IMR-90 (cell line): ENCODE data around the gene NCR2. TPM values are rescaled to one million over a fixed set of nuclear protein-coding genes. Genes with fewer than 3 reads are reported as not detected.

Experiments
- ATAC-seq: fragments of 200-7000 bp; cut with Tn5 transposase; 2 replicates; pipeline ENCODE4 v1.9.1; 2020; ENCODE audit warnings: low read depth, mild to moderate bottlenecking, moderate library complexity
- BruUV-seq: library from RNA; stranded (reverse); fragments of 400-500 nt; replicated peaks from 2 replicates; lab custom pipeline; 2021; lab: Mats Ljungman, UMichigan
- CTCF ChIA-PET: fragments of 300-600 bp; formaldehyde crosslinking; extraction: SDS; loops from one replicate; lab custom pipeline; 2021; ENCODE audit warnings: antibody characterized with exemption; lab: Yijun Ruan, JAX
- POLR2A ChIA-PET: fragments of 300-600 bp; sonication (Branson Sonifier 250); formaldehyde crosslinking; loops from one replicate; lab custom pipeline; 2022; ENCODE audit warnings: antibody characterized with exemption; ENCODE audit not compliant: unreplicated experiment; lab: Charles Lee
- DNase-seq: peaks from one replicate; pipeline ENCODE4 v3.0.0; 2013
- H2AFZ ChIP-seq: replicated peaks from 2 replicates; pipeline ENCODE3; 2013; ENCODE audit warnings: low read length, mild to moderate bottlenecking; ENCODE audit not compliant: poor library complexity
- H2AK5ac ChIP-seq: 2 replicates; pipeline ENCODE4 v1.6.1; 2013; ENCODE audit warnings: low read depth, low read length, inconsistent platforms
- H2AK9ac ChIP-seq: replicated peaks from 2 replicates; pipeline ENCODE3; 2013; ENCODE audit warnings: mild to moderate bottlenecking, low read depth, low read length, moderate library complexity; ENCODE audit not compliant: poor library complexity
- H2BK120ac ChIP-seq: 2 replicates; pipeline ENCODE4 v1.6.1; 2013; ENCODE audit warnings: low read depth, low read length, inconsistent platforms
- H2BK15ac ChIP-seq: 3 replicates; pipeline ENCODE4 v1.6.1; 2013; ENCODE audit warnings: low read depth, low read length, inconsistent platforms
- H2BK20ac ChIP-seq: 2 replicates; pipeline ENCODE4 v1.6.1; 2013; ENCODE audit warnings: low read depth, mild to moderate bottlenecking, inconsistent platforms, low read length, moderate library complexity
- H2BK5ac ChIP-seq: 2 replicates; pipeline ENCODE4 v1.6.1; 2013; ENCODE audit warnings: mild to moderate bottlenecking, low read depth, low read length, inconsistent platforms; ENCODE audit not compliant: poor library complexity, severe bottlenecking
- H3K14ac ChIP-seq: replicated peaks from 2 replicates; pipeline ENCODE4 v1.6.1; 2013; ENCODE audit warnings: low read depth, low read length, inconsistent platforms
- H3K18ac ChIP-seq: 2 replicates; pipeline ENCODE4 v1.6.1; 2013; ENCODE audit warnings: low read depth, low read length, control low read depth
- H3K23ac ChIP-seq: 2 replicates; pipeline ENCODE4 v1.6.1; 2013; ENCODE audit warnings: low read depth, low read length, inconsistent platforms
- H3K27ac ChIP-seq: 2 replicates; pipeline ENCODE4 v1.5.1; 2013; ENCODE audit warnings: mild to moderate bottlenecking, control low read depth, low read length; ENCODE audit not compliant: insufficient read depth
- H3K27me3 ChIP-seq: 2 replicates; pipeline ENCODE4 v1.6.1; 2013; ENCODE audit warnings: low read length; ENCODE audit not compliant: control insufficient read depth, insufficient read depth
- H3K36me3 ChIP-seq: 2 replicates; pipeline ENCODE4 v1.6.1; 2013; ENCODE audit warnings: low read length, mixed read lengths; ENCODE audit not compliant: control insufficient read depth, insufficient read depth
- H3K4ac ChIP-seq: 2 replicates; pipeline ENCODE4 v1.6.1; 2013; ENCODE audit warnings: low read depth, low read length, inconsistent platforms
- H3K4me1 ChIP-seq: 2 replicates; pipeline ENCODE4 v1.6.1; 2013; ENCODE audit warnings: low read length, mixed read lengths; ENCODE audit not compliant: control insufficient read depth, insufficient read depth
- H3K4me2 ChIP-seq: 2 replicates; pipeline ENCODE4 v1.6.1; 2013; ENCODE audit warnings: low read depth, mild to moderate bottlenecking, control low read depth, low read length, moderate library complexity
- H3K4me3 ChIP-seq: 2 replicates; pipeline ENCODE4 v1.5.1; 2013; ENCODE audit warnings: low read depth, mild to moderate bottlenecking, control low read depth, low read length, moderate library complexity; ENCODE audit not compliant: insufficient read depth
- H3K56ac ChIP-seq: 2 replicates; pipeline ENCODE4 v1.6.1; 2013; ENCODE audit warnings: low read length, inconsistent platforms; ENCODE audit not compliant: insufficient read depth; ENCODE audit errors: extremely low read depth
- H3K79me1 ChIP-seq, 2 experiments: 2 replicates each; pipeline ENCODE4 v1.6.1; 2013; ENCODE audit warnings: low read length in 2 of 2, inconsistent platforms in 1 of 2, low read depth in 1 of 2
- H3K9ac ChIP-seq: 2 replicates; pipeline ENCODE4 v1.6.1; 2013; ENCODE audit warnings: low read depth, low read length, control low read depth
- H3K9me1 ChIP-seq: 2 replicates; pipeline ENCODE4 v1.6.1; 2013; ENCODE audit warnings: low read length, inconsistent platforms; ENCODE audit not compliant: insufficient read depth
- H3K9me3 ChIP-seq: 2 replicates; pipeline ENCODE4 v1.6.1; 2013; ENCODE audit warnings: low read length; ENCODE audit not compliant: control insufficient read depth, insufficient read depth
- H4K20me1 ChIP-seq: 2 replicates; pipeline ENCODE4 v1.6.1; 2013; ENCODE audit warnings: low read length, inconsistent platforms; ENCODE audit not compliant: insufficient read depth
- H4K5ac ChIP-seq: 2 replicates; pipeline ENCODE4 v1.6.1; 2013; ENCODE audit warnings: mild to moderate bottlenecking, low read depth, low read length, control low read depth
- H4K8ac ChIP-seq, 2 experiments: 2 replicates each; pipeline ENCODE4 v1.6.1; 2013; ENCODE audit warnings: low read depth in 2 of 2, low read length in 2 of 2, control low read depth in 1 of 2, inconsistent platforms in 1 of 2
- H4K91ac ChIP-seq: 2 replicates; pipeline ENCODE4 v1.6.1; 2013; ENCODE audit warnings: low read depth, low read length, inconsistent platforms; ENCODE audit not compliant: insufficient read depth
- CEBPB ChIP-seq: IDR thresholded peaks from 2 replicates; pipeline ENCODE4 v1.6.1; 2012; ENCODE audit warnings: low read depth, low read length, improper control_type of control experiment
- CHD1 ChIP-seq: IDR thresholded peaks from 2 replicates; pipeline ENCODE4 v1.6.1; 2012; ENCODE audit warnings: low read depth, low read length, improper control_type of control experiment
- ELK1 ChIP-seq: fragments of 150-350 bp; IDR thresholded peaks from 2 replicates; pipeline ENCODE4 v1.6.1; 2016; ENCODE audit warnings: low read depth, mild to moderate bottlenecking, low read length, moderate library complexity, borderline replicate concordance
- MAFK ChIP-seq: IDR thresholded peaks from 2 replicates; pipeline ENCODE4 v1.6.1; 2012; ENCODE audit warnings: low read depth, low read length, improper control_type of control experiment
- MXI1 ChIP-seq: IDR thresholded peaks from 2 replicates; pipeline ENCODE4 v1.6.1; 2012; ENCODE audit warnings: low read depth, mild to moderate bottlenecking, low read length, moderate library complexity, borderline replicate concordance
- RCOR1 ChIP-seq: IDR thresholded peaks from 2 replicates; pipeline ENCODE4 v1.6.1; 2012; ENCODE audit warnings: mild to moderate bottlenecking, low read length, improper control_type of control experiment; ENCODE audit not compliant: insufficient replicate concordance
- RFX5 ChIP-seq: IDR thresholded peaks from 2 replicates; pipeline ENCODE4 v1.8.0; 2012; ENCODE audit warnings: low read depth, mild to moderate bottlenecking, low read length, moderate library complexity
- SMC3 ChIP-seq: fragments of 150-350 bp; IDR thresholded peaks from 2 replicates; pipeline ENCODE4 v1.6.1; 2016; ENCODE audit warnings: low read depth, mild to moderate bottlenecking, antibody characterized with exemption, low read length, moderate library complexity
- USF2 ChIP-seq: fragments of 150-350 bp; IDR thresholded peaks from 2 replicates; pipeline ENCODE4 v1.6.1; 2017; ENCODE audit warnings: mild to moderate bottlenecking, antibody characterized with exemption, low read length, low read depth
- WGBS, 2 experiments: methylation state at CpG; one replicate each; pipeline versions ENCODE4 v1.1.5 to v1.1.7; 2013; ENCODE audit warnings: missing lambda C conversion rate in 2 of 2; ENCODE audit not compliant: insufficient read length in 1 of 2; ENCODE audit errors: extremely low coverage in 2 of 2; 5-methylcytosine and 5-hydroxymethylcytosine counted together
- dilution Hi-C: fragments of 300-500 bp; cut with HindIII; formaldehyde crosslinking; loops from one replicate; pipeline ENCODE4 v1.14.3; 2018; ENCODE audit warnings: low sequenced_read_pairs; ENCODE audit not compliant: unreplicated experiment
- in situ Hi-C: fragments of 300-500 bp; cut with MboI; formaldehyde crosslinking; loops from 3 replicates; pipeline ENCODE4 v1.14.3; 2019; ENCODE audit warnings: low sequenced_read_pairs, inconsistent platforms, mixed read lengths
- intact Hi-C: fragments of 100-400 bp; cut with micrococcal nuclease; formaldehyde crosslinking; loops from 2 replicates; pipeline ENCODE4 v1.10.0; 2022
- polyA plus RNA-seq, 3 experiments: library from polyadenylated mRNA; depleted of rRNA; stranded (reverse); fragments of >200 nt; gene quantifications; 2 replicates each; pipeline ENCODE4 v1.2.3, GENCODE V29; 2012; ENCODE audit warnings: low replicate concordance in 1 of 3
- total RNA-seq: library from RNA; depleted of rRNA; stranded (reverse); fragments of >200 nt; gene quantifications from 2 replicates; pipeline ENCODE4 v1.2.3, GENCODE V29; 2012

The NCR2 gene
- total and polyA plus RNA-seq, 2 of the 4 experiments (the other 2 are of a cell fraction): not detected

GRCh38 chr6:41376176-41376575 lies 40.8 kb downstream of the NCR2 start:
- intact Hi-C loops: no loop called here
- WGBS, 2 experiments: no CpG with 5 or more reads among the region's 5 CpGs
- no peak overlapping the region for H3K56ac ChIP-seq
- dilution Hi-C loops: no loop called here
- H3K4ac ChIP-seq: no peak overlapping the region
- H3K9me1 ChIP-seq: no peaks in the 10 kb centered on the region
- no peak overlapping the region for H2AFZ ChIP-seq
- no peaks in the 10 kb centered on the region; the same call in 1 of the 2 replicates for H3K9me3 ChIP-seq
- TF ChIP-seq RFX5 (no peak), RCOR1 (no peak), MAFK (no peak), CHD1 (no peak), ELK1 (no peak), USF2 (no peak), CEBPB (no peak), MXI1 (no peak), SMC3 (no peak)
- BruUV-seq: no TSS peak
- no peak overlapping the region for H4K91ac ChIP-seq
- no peak overlapping the region for H2BK20ac ChIP-seq
- H3K4me1 ChIP-seq: peaks cover 2% of the 10 kb centered on the region; the same call in 1 of the 2 replicates
- H3K14ac ChIP-seq: no peak overlapping the region
- in situ Hi-C loops: no loop called here
- no peak overlapping the region for H4K5ac ChIP-seq
- no peak overlapping the region for H2BK15ac ChIP-seq
- no peak overlapping the region for H3K27ac ChIP-seq
- H4K8ac ChIP-seq: no peak overlapping the region
- H3K23ac ChIP-seq: no peak overlapping the region
- no peaks in the 10 kb centered on the region for H3K36me3 ChIP-seq
- H2BK120ac ChIP-seq: no peak overlapping the region
- ATAC-seq (no peak), DNase-seq (no peak)
- no peak overlapping the region for H3K4me2 ChIP-seq
- ChIA-PET CTCF (no interaction called here), POLR2A (no interaction called here)
- H2AK9ac ChIP-seq: no peak overlapping the region
- no peaks in the 10 kb centered on the region for H4K20me1 ChIP-seq
- no peak overlapping the region for H2AK5ac ChIP-seq
- no peak overlapping the region for H2BK5ac ChIP-seq
- H3K27me3 ChIP-seq: peaks cover 70% of the 10 kb centered on the region
- H3K4me3 ChIP-seq: no peak overlapping the region
- H3K9ac ChIP-seq: no peak overlapping the region
- H3K79me1 ChIP-seq: no peaks in the 10 kb centered on the region
- H3K18ac ChIP-seq: no peak overlapping the region
